H1 (cell line): ENCODE measurements around the gene LRRIQ4. TPM values are rescaled to one million over a fixed set of nuclear protein-coding genes. Genes with fewer than 3 reads are reported as not detected.

Experiments
- CHD2 ChIP-seq: IDR thresholded peaks from 2 replicates; pipeline ENCODE4 v1.6.1; 2012; ENCODE audit warnings: low read length, improper control_type of control experiment
- HDAC6 ChIP-seq: IDR thresholded peaks from one replicate; pipeline ENCODE4 v1.7.1; 2012; ENCODE audit warnings: low read depth, mild to moderate bottlenecking, inconsistent platforms, low read length, moderate library complexity
- MAX ChIP-seq: IDR thresholded peaks from 2 replicates; pipeline ENCODE4 v1.6.1; 2012; ENCODE audit warnings: inconsistent platforms
- YY1 ChIP-seq: IDR thresholded peaks from 2 replicates; pipeline ENCODE4 v1.6.1; 2011; ENCODE audit warnings: low read depth, mild to moderate bottlenecking, low read length
- polyA plus RNA-seq, 7 experiments: library from polyadenylated mRNA; depleted of rRNA in 3 of 7; stranded (reverse) in 5 of 7; unstranded in 2 of 7; fragments of >200 nt in 5 of 7; fragments of 200-250 nt in 2 of 7; gene quantifications; 1 replicate in 5 of 7; 2 replicates in 1 of 7; 4 replicates in 1 of 7; pipeline versions ENCODE4 v1.2.1 to v1.2.3, GENCODE V29; 2011 to 2013; ENCODE audit warnings: missing spikeins in 2 of 7, mixed read lengths in 2 of 7
- total RNA-seq: library from RNA; stranded (reverse); fragmentation: NEBNext Ultra II Directional; extraction: Animal tissue kit (Norgen Biotek cat#: 25700); gene quantifications from 2 replicates; pipeline ENCODE4 v1.2.1, GENCODE V29; 2021

Gene LRRIQ4
- total and polyA plus RNA-seq, 2 of the 8 experiments (the other 6 are each of a cell fraction or from before 2014, with no cell fraction given), result 0.08 TPM; not detected in 1

- TF ChIP-seq HDAC6 (no peak), CHD2 (no peak), MAX (peak; percentile 36), YY1 (peak; percentile 96)
These were observed 39.5 kb upstream of the LRRIQ4 start, which contains the start of gene MYNN (continued) for GRCh38 chr3:169772897-169773816.
